ENCODE results near the gene NOL4L. TPM values are rescaled to one million over a fixed set of nuclear protein-coding genes. Genes with fewer than 3 reads are reported as not detected.

NOL4L gene
- total RNA-seq, 2 experiments from 2014 or later: 24.8 to 29.2 TPM

Other genes with a start within 250 kb of the NOL4L start
- gene ASXL1, start 227.0 kb downstream of the NOL4L start, total RNA-seq: 100 to 1,000 TPM; 155 to 162 TPM
- gene C20orf203, start 88.6 kb upstream of the NOL4L start, total RNA-seq: under 1 TPM in 1 of 2 experiments, not detected in 1; 0.07 TPM
- 10 to 100 TPM; 33.8 to 36.6 TPM for gene COMMD7, start 158.1 kb upstream of the NOL4L start, total RNA-seq
- gene DNMT3B, start 177.1 kb upstream of the NOL4L start, total RNA-seq: 1 to 10 TPM; 2.0 to 2.2 TPM
- gene MAPRE1, start 234.6 kb upstream of the NOL4L start, total RNA-seq: 100 to 1,000 TPM; 119 to 127 TPM

Measured in activated naive CD4-positive, alpha-beta T cell treated with anti-CD3 and anti-CD28 coated beads for 36 hours (primary cell).